Endothelial cell of umbilical vein (primary cell): ENCODE measurements around the gene PRRC2B. TPM values are rescaled to one million over a fixed set of nuclear protein-coding genes. Genes with fewer than 3 reads are reported as not detected.

ENCODE experiments used
- BruUV-seq: library from RNA; stranded (reverse); fragments of 400-500 nt; replicated peaks from 2 replicates; lab custom pipeline; 2021; lab: Mats Ljungman, UMichigan
- CTCF ChIA-PET: fragments of 300-600, 350-600 bp; sonication (Branson Sonifier 250); formaldehyde crosslinking; loops from one replicate; lab custom pipeline; 2021; ENCODE audit warnings: antibody characterized with exemption, inconsistent platforms; lab: Charles Lee
- POLR2A ChIA-PET: fragments of 300-600, 350-600 bp; sonication (Branson Sonifier 250); formaldehyde crosslinking; loops from one replicate; lab custom pipeline; 2021; ENCODE audit warnings: antibody characterized with exemption, inconsistent platforms; lab: Charles Lee
- DNase-seq: peaks from one replicate; pipeline ENCODE4 v3.0.0-alpha.2; 2011; ENCODE audit warnings: low read depth, low spot score
- FAIRE-seq: peaks from 2 replicates; lab custom pipeline; 2011; peaks lifted over from hg19 to GRCh38; lab: Jason Lieb, UNC
- H2AFZ ChIP-seq: 2 replicates; pipeline ENCODE4 v1.6.0; 2012; ENCODE audit warnings: low read depth, low read length, control low read depth, inconsistent platforms
- H3K27ac ChIP-seq: 2 replicates; pipeline ENCODE4 v1.5.1; 2011; ENCODE audit warnings: low read depth, mild to moderate bottlenecking, control low read depth, low read length, moderate library complexity; ENCODE audit not compliant: insufficient read depth
- H3K27me3 ChIP-seq, 2 experiments: 2 replicates each; pipeline versions ENCODE4 v1.6.0 to v1.6.1; 2011; ENCODE audit warnings: low read length in 2 of 2, mixed read lengths in 1 of 2; ENCODE audit not compliant: control insufficient read depth in 2 of 2, insufficient read depth in 2 of 2
- H3K36me3 ChIP-seq, 2 experiments: 2 replicates in 1 of 2; 3 replicates in 1 of 2; pipeline ENCODE4 v1.5.1; 2011; ENCODE audit warnings: low read length in 2 of 2, mild to moderate bottlenecking in 1 of 2, moderate library complexity in 1 of 2; ENCODE audit not compliant: control insufficient read depth in 2 of 2, insufficient read depth in 2 of 2; ENCODE audit errors: extremely low read depth in 1 of 2
- H3K4me1 ChIP-seq: 3 replicates; pipeline ENCODE4 v1.5.1; 2011; ENCODE audit warnings: mild to moderate bottlenecking, low read length; ENCODE audit not compliant: control insufficient read depth, insufficient read depth; ENCODE audit errors: extremely low read depth
- H3K4me2 ChIP-seq: 2 replicates; pipeline ENCODE4 v1.6.1; 2011; ENCODE audit warnings: low read length, control low read depth, mixed read lengths; ENCODE audit not compliant: insufficient read depth
- H3K4me3 ChIP-seq, 3 experiments: fragments of 200-600 bp in 1 of 3; sonication (generic), shearing (Covaris generic) in 1 of 3; replicated peaks in 1 of 3; 2 replicates each; pipeline ENCODE4 v1.5.1; 2011 to 2016; ENCODE audit warnings: control low read depth in 3 of 3, low read length in 3 of 3, mild to moderate bottlenecking in 2 of 3, inconsistent platforms in 1 of 3, low read depth in 1 of 3, moderate library complexity in 1 of 3; ENCODE audit not compliant: insufficient read depth in 1 of 3
- H3K79me2 ChIP-seq: 2 replicates; pipeline ENCODE4 v1.6.0; 2012; ENCODE audit warnings: low read length, inconsistent platforms; ENCODE audit not compliant: control insufficient read depth, insufficient read depth
- H3K9ac ChIP-seq: replicated peaks from 2 replicates; pipeline ENCODE3; 2011; ENCODE audit warnings: low read length, control low read depth; ENCODE audit not compliant: insufficient read depth; ENCODE audit errors: extremely low read depth
- H3K9me1 ChIP-seq: replicated peaks from 3 replicates; pipeline ENCODE4 v1.6.0; 2011; ENCODE audit warnings: mild to moderate bottlenecking, low read length; ENCODE audit not compliant: control insufficient read depth, insufficient read depth; ENCODE audit errors: extremely low read depth
- H3K9me3 ChIP-seq: replicated peaks from 2 replicates; pipeline ENCODE4 v1.5.1; 2012; ENCODE audit warnings: low read length, inconsistent platforms; ENCODE audit not compliant: control insufficient read depth, insufficient read depth
- H4K20me1 ChIP-seq: replicated peaks from 2 replicates; pipeline ENCODE3; 2011; ENCODE audit warnings: mild to moderate bottlenecking, low read length; ENCODE audit not compliant: control insufficient read depth, insufficient read depth; ENCODE audit errors: extremely low read depth
- EZH2 ChIP-seq: IDR thresholded peaks from 2 replicates; pipeline ENCODE4 v1.6.1; 2012; ENCODE audit warnings: borderline replicate concordance, low read depth, mild to moderate bottlenecking, moderate library complexity, low read length, inconsistent platforms; ENCODE audit not compliant: severe bottlenecking
- FOS ChIP-seq: IDR thresholded peaks from 2 replicates; pipeline ENCODE4 v1.6.1; 2011; ENCODE audit warnings: mild to moderate bottlenecking, low read length, moderate library complexity, borderline replicate concordance; ENCODE audit not compliant: insufficient read depth
- GATA2 ChIP-seq: IDR thresholded peaks from 2 replicates; pipeline ENCODE4 v1.7.0; 2011; ENCODE audit warnings: low read depth, mild to moderate bottlenecking, moderate library complexity, mixed read lengths, low read length; ENCODE audit not compliant: insufficient read length, insufficient read depth
- JUN ChIP-seq: IDR thresholded peaks from 2 replicates; pipeline ENCODE4 v1.6.1; 2011; ENCODE audit warnings: borderline replicate concordance, low read depth; ENCODE audit not compliant: insufficient read length, insufficient read depth
- MYC ChIP-seq: IDR thresholded peaks from one replicate; pipeline ENCODE4 v1.6.1; 2011; ENCODE audit warnings: mild to moderate bottlenecking, low read depth, low read length
- POLR2AphosphoS5 ChIP-seq: IDR thresholded peaks from 2 replicates; pipeline ENCODE4 v1.6.1; 2012; ENCODE audit warnings: low read depth, mild to moderate bottlenecking, control low read depth, low read length, moderate library complexity; ENCODE audit not compliant: insufficient read depth
- dilution Hi-C: fragments of 300-500 bp; cut with MboI; formaldehyde crosslinking; loops from one replicate; pipeline ENCODE4 v1.15.0; 2019; ENCODE audit warnings: low sequenced_read_pairs; ENCODE audit not compliant: extremely low pct_ligation_motif_present
- intact Hi-C: fragments of 100-400 bp; cut with micrococcal nuclease; formaldehyde crosslinking; loops from one replicate; pipeline ENCODE4 v1.10.0; 2022
- polyA plus RNA-seq, 4 experiments: library from polyadenylated mRNA; depleted of rRNA in 3 of 4; stranded (reverse) in 3 of 4; unstranded in 1 of 4; fragments of >200 nt; gene quantifications; 2 replicates each; pipeline versions ENCODE4 v1.2.1 to v1.2.3, GENCODE V29; 2011 to 2012; ENCODE audit warnings: missing spikeins in 1 of 4
- total RNA-seq: library from RNA; stranded (reverse); gene quantifications from 2 replicates; pipeline ENCODE4 v1.2.3, GENCODE V29; 2021
- TF ChIP-seq, protein P1 (sequence below): IDR thresholded peaks from 2 replicates; pipeline ENCODE4 v1.6.1; 2011; ENCODE audit not compliant: insufficient read depth, insufficient read length
- TF ChIP-seq, protein P2 (sequence below), 2 donors: IDR thresholded peaks; 1 replicate in 1 of 2; 2 replicates in 1 of 2; pipeline ENCODE4 v1.5.1; 2011; ENCODE audit warnings: low read length in 2 of 2, mild to moderate bottlenecking in 2 of 2, moderate library complexity in 2 of 2, control low read depth in 1 of 2, inconsistent platforms in 1 of 2, low read depth in 1 of 2; ENCODE audit not compliant: insufficient read depth in 1 of 2; ENCODE audit errors: extremely low read depth in 1 of 2

The PRRC2B gene
- total and polyA plus RNA-seq, 2 donors (not counting 3 experiments of a cell fraction or from before 2014, with no cell fraction given): 35.6 to 256 TPM

GRCh38 chr9:131385296-131385695 lies 8.6 kb upstream of the PRRC2B start:
- Histone ChIP-seq H3K9me3 (no peaks in the 10 kb centered on the region), H3K27ac (no peak overlapping the region), H3K36me3 (no peaks in the 10 kb centered on the region), H3K4me3 (no peak overlapping the region), H3K4me1 (no peaks in the 10 kb centered on the region), H2AFZ (no peak overlapping the region), H3K79me2 (no peaks in the 10 kb centered on the region), H3K9me1 (no peaks in the 10 kb centered on the region), H4K20me1 (no peaks in the 10 kb centered on the region), H3K27me3 (no peaks in the 10 kb centered on the region), H3K9ac (no peak overlapping the region), H3K4me2 (no peak overlapping the region)
- TF ChIP-seq, protein P1, sequence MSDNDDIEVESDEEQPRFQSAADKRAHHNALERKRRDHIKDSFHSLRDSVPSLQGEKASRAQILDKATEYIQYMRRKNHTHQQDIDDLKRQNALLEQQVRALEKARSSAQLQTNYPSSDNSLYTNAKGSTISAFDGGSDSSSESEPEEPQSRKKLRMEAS: no peak
- TF ChIP-seq POLR2AphosphoS5: no peak
- TF ChIP-seq JUN: no peak
- TF ChIP-seq, protein P2, sequence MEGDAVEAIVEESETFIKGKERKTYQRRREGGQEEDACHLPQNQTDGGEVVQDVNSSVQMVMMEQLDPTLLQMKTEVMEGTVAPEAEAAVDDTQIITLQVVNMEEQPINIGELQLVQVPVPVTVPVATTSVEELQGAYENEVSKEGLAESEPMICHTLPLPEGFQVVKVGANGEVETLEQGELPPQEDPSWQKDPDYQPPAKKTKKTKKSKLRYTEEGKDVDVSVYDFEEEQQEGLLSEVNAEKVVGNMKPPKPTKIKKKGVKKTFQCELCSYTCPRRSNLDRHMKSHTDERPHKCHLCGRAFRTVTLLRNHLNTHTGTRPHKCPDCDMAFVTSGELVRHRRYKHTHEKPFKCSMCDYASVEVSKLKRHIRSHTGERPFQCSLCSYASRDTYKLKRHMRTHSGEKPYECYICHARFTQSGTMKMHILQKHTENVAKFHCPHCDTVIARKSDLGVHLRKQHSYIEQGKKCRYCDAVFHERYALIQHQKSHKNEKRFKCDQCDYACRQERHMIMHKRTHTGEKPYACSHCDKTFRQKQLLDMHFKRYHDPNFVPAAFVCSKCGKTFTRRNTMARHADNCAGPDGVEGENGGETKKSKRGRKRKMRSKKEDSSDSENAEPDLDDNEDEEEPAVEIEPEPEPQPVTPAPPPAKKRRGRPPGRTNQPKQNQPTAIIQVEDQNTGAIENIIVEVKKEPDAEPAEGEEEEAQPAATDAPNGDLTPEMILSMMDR (IDR thresholded peaks at IDR 0.05; ENCODE audit: extremely low read depth in 1 of 2, insufficient read depth in 1 of 2, low read depth in 1 of 2, low read length in 2 of 2): no peak
- no peak for TF ChIP-seq MYC
- no peak for TF ChIP-seq GATA2
- no peak for TF ChIP-seq FOS
- no peak for TF ChIP-seq EZH2
- ChIA-PET POLR2A (no interaction called here), CTCF (interaction anchor here (0.9 to 2.5 kb wide), 2 partner anchors 12 to 36 kb away, joined by 3 to 8 read pairs; no protein-coding TSS in a partner anchor)
- BruUV-seq: no TSS peak
- DNase-seq (no peak), FAIRE-seq (no peak)
- intact Hi-C loops (no loop called here), dilution Hi-C loops (no loop called here)
